Ecto neural progenitor cell (in vitro differentiated cells): ENCODE results near the gene MRGPRD.

Source experiments
- DNase-seq: peaks from one replicate; pipeline ENCODE4 v3.0.0-alpha.2; 2018; ENCODE audit warnings: low spot score

Gene MRGPRD

DNA sequence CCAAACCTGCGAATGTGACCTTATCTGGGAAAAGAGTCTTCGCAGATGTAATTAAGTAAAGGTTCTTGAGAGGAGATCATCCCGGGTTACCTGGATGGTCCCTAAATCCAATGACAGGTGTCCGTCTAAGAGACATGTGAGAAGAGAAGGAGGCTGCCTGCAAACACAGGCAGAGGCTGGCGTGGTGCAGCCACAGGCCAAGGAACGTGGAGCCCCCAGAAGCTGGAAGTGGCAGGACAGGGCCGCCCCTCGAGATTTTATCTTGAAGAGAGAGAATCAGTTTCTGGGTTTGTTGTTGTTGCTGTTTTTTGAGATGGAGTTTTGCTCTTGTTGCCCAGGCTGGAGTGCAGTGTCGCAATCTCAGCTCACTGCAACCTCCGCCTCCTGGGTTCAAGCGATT, 33.6 kb downstream of the MRGPRD start:
- DNase-seq, result no peak

DNA sequence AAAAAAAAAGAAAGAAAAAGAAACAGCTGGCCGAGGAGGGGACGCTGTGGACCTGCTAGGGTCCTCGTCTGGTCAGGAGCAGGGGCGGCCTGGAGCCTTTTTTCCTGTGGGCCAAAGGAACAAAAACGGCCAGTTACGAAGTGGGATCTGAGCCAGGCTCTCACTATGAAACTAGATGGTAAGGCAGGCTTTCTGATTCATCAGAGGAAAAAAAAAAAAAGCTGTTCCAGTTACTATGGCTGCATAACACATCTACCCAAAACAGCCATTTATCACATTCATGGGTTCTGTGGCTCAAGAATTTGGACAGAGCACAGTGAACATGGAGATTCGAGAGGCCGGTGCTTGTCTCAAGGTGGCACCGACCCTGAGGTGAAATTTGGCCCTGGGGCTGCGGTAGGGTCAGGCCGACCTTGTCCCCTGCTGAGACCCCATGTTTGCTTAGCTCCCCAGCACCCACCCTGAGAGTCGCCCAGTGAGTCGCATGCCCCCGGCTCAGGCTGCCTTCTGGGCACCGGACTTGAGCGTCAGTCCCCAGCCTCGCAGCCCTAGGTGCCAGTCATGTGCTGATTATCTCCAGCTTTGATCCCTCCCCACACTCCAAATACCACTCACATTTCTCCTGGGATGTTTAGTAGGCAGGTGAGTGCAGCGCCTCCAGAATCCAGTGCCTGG, 34.2 kb downstream of the MRGPRD start:
- DNase-seq, result no peak

DNA sequence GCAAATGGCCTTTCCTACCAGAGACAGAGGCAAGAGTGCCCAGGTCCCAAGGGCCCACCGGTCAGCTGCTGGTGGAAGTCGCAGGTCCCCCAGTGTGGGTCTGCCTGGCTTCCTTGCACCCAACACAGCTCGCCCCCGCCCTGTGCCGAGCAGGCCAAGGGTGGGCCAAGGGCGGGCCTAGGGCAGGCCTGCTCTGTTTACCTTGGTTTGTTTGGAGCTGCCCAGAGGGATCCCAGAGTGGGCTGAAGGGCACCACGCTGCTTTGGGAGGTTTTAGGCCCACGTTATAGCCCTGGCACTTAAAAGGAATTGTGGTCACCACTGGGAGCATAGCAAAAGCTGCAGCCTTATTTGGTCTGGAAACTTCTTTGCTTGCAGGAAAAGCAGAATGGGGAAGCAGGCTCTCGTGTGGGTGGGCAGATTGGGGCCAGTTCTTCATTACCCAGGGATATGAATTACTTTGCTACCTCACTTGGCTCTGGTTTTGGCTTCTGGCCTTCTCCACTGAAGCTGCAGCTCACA, 38.0 kb downstream of the MRGPRD start:
- DNase-seq, result no peak

DNA sequence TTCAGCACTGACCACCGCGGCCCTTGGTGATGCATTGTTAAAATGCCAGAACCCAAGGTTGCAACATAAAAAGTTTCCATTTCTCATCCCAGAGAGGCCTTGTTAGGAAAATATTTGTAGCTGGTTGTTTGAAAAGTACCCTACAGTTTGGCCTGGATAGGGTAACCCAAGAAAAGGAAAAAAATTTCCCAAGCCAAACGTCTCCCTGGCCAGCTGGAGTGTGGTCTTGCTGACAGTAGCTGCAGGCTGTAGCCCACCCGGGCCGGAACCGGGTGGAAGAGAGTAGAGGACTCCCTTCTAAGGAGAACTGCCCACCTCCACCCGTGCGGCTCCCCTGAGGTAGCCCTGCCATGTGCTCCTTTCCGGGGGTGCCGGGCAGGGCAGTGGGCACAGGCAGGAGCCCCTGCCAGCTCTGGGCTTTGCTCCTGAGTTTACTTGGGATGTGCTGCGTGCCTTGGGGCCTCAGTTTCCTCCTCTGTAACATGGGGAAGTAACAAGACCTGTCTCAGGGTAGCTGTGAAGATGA, 38.6 kb downstream of the MRGPRD start:
- no peak for DNase-seq

DNA sequence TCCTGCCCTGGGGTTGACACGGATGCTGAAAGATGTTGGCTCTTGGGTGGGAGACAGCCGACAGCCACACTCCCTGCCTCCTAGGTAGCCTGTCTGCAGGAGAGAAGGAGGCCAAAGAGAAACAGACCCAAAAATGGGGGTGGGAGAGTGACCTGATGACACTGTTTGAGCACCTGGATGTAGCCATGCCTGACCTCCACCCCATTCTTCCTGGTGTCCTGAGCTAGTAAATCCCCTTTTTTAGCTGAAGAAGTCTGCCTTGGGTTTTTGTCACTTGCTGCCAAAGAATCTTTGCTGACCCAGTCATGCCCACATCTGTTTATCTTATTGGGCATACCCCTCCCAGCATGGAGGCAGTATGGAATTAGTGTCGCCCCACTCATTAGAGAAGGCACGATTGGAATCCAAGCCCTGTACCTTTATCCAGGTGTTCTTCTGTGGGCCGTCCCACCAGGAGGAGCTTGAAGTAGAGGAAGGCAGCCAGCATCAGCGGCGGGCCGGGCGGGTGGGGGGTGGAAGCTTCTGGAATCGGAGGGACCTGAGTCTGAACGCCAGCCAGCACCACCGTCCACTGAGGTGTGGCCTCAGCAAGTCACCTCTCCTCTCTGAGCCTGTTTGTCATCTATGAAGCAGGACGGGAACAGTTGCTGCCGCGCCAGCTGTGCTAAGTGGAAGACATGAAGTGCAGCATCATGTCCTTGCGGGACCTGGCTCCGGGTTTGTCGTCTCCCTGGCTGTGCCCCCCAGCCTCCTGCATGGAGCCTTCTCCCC, 39.3 kb downstream of the MRGPRD start:
- no peak for DNase-seq

DNA sequence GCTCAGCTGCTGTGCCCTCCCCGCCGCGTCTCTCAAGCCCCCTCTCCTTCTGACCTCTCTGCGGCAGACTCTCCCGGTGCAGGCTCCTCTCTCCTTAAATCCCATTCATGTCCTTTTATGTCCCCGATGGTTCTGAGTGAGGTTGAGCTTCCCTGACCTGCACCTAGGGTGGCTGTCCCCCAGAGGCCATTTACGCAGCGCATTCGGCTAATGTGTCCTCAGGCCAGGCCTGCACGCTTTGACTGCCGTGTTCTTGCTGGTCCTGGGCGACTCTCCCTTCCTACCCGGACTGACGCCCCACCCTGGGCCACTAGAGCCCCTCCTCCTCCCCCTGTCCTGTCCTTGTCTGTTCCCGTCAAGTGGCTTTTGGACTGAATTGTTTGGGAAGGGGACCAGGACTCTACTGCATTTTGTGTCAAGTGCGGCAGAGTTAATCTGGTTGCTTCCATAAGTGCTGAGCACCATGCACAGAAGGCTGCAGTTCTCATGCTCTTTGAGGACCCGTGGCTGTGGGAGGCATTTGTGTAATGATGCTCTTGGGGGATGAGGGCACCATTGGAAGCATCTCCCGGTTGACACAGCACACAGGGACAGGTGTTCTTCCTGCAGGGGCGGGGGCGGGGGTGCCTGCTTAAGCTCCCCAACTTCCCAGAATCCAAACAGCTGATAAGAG, 40.0 kb downstream of the MRGPRD start:
- no peak for DNase-seq

DNA sequence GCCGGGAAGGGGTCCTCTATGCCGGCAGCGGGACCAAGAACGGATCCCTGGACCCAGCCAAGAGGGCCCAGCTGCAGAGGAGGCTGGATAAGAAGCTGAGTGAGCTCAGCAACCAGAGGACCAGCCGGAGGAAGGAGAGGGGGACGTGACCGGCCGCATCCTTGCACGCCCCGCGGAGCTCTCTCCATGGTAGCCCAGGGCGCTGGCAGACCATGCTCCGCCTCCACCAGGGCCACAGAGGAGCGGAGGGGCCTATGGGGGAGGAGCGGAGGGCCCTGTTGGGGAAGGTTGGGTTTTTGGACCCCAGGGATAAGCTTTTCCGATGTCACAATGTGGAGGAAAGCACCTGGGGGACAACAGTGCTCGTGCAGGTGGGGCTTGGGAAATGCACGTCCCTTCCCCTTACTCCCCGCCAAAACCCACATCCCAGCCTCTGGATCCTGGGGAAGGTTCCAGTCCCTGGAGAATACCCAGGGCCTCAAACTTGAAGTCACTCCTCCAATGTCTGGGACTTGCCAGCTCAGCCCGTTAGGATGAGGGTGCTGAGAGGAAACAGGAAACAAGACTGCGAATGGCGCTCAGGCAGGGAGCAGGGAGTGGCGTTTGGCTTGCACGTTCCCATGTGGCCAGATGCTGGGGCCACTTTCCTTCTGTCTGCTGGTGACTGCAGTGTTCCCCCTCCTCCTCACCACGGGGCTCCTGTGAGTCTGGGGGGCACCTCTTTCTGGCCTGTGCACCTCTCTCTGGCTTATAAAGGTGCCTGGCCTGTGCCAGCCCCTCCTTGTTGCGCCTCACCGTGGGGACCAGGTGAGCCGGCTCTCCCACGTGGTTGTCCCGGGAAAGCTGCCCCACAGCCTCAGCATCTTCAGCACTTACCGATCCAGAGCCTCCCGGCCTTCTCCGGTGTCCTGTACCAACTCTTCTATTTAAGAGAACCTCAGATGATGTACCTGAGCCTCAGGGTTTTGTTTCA, 40.9 kb downstream of the MRGPRD start:
- no peak for DNase-seq

DNA sequence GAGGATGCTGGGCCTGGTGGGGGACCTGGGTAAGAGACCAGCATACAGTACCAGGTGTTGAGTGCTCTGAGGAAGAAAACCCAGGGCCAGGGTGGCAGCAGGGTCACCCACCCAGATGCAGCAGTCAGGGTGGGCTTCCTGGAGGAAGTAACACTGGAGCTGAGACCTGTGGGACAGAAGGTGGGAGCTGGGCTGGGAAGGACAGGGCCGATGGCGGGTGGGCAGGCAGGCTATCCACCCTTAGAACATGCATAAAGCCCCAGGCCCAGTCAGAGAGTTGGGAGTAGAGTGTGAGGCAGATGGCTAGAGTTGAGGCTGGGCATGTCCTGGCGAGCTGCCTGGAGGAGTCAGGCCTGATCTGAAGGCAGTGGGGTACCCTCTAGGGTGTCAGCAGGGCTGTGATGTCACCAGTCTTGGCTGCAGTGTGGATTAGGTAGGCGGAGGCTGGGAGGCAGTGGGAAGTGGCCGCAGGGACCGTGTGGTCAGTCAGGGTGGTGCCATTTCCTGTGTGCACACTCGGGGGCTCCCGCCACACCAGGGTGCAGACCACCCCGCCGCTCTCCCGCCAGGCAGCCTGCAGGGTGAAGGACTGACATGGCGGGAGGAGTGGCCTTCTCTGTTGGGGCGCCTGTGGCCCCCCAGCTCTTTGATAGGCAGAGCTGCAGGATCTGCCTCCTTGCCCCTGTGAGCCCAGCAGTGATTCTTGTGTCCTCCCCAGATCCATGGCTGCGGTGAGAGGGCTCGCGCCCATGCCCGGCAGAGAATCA, 41.8 kb downstream of the MRGPRD start:
- DNase-seq, result no peak

DNA sequence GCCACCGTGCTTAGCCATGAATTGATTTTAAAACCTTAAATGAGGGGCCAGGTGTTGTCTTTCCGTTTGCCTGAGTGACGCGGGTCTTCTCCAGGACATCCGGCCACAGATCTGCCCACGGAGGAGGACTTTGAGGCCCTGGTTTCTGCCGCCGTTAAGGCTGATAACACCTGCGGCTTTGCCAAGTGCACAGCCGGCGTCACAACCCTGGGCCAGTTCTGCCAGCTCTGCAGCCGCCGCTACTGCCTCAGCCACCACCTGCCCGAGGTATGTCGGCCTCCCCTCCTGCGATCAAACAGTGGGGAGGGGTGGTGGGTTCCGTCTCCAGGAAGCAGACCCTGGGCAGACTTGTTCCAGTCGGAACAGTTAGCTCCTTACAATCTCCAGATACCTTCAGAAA, 42.7 kb downstream of the MRGPRD start:
- no peak for DNase-seq

DNA sequence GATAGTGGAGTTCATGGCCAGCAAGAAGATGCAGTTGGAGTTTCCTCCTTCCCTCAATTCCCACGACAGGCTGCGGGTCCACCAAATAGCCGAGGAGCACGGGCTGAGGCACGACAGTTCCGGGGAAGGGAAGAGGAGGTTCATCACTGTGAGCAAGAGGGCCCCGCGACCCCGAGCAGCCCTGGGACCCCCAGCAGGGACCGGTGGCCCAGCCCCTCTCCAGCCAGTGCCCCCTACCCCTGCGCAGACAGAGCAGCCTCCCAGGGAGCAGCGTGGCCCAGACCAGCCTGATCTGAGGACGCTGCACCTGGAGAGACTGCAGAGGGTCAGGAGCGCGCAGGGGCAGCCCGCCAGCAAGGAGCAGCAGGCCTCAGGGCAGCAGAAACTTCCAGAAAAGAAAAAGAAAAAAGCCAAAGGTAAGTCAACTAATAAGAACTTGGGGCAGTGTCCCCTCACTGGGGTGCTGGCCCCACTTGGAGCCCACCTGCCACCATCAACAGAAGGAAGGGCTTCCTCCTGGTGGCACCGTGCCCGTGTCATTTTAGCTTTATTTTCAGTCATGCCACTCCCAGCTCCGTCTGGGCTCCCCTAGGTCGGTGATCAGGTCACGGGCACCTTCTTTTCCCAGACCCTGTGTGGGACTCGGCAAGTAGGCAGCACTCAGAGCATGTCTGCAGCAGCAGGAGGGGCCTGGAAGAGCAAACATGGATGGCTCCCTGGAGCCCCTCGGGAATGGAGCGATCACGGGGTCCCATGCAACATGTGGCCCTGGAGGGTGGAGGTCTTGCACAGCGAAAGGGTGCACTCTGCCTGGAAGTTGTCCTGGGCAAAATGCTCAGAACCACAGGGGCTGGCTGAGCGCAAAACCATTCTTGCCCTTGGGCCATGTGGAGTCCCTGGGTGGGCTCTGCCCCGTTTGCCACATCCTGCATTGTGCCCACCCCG, 43.8 kb downstream of the MRGPRD start:
- DNase-seq, result no peak

DNA sequence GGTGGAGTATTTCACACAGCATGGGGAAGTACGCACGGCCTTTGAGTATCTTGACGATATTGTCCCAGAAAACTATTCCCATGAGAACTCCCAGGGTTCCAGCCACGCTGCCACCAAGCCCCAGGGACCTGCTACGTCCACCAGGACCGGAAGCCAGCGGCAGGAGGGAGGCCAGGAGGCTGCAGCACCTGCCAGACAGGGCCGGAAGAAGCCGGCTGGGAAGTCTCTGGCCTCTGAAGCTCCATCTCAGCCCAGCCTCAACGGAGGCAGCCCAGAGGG, 44.5 kb downstream of the MRGPRD start:
- DNase-seq, result no peak

DNA sequence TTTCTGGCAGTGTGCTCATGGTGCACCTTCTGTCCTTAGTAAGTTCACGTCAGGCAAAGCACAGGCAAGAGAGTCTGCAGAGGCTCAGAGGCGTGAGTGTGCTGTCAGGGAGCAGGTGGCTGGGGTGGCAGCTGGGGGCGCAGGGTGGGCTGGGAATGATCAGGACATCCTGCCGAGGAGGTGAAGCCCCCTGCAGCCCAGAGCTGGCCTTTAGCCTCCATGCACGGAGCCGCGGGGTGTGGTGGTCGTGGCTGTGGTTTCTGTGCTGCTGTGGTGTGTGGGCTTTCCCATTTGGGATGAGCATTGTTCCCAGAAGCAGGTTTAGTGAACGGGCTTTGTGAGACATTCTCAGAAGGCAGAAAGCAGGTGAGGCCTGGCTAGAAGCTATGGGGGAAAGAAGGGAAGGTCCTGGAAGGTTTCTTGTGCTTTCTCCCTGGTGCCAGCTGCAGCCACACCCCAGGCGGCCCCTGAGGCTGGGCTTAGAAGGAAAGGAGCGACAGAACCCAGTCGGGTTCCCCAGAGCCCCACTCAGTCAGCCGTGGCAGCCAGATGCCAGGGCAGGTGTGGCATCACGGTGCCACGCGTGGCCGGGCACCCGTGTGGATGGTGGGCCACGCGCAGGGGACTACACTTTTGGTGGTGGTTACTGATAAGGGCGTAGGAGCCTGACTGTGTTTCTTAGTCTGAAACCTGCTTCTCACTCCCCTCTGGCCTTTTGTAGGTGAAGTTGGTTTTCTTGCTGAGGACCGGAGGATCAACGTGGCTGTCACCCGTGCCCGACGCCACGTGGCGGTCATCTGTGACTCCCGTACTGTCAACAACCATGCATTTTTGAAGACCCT, 45.0 kb downstream of the MRGPRD start:
- DNase-seq, result no peak

DNA sequence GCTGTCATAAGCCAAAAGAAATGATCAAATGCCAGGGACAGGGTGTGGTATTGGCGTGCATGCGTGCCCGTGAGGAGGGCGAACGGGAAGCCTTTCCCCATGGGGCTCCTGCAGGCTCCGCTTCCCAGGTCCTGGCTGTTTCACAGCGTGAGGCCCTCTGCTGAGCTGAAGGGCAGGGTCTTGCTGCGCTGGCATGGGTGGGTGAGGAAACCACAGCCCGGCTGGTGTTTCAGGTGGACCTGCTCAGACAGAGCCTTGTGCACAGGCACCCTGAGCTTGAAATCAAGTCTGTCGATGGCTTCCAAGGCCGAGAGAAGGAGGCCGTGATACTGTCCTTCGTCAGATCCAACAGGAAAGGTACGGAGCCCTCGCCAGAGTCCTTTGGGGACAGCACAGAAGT, 45.7 kb downstream of the MRGPRD start:
- no peak for DNase-seq

DNA sequence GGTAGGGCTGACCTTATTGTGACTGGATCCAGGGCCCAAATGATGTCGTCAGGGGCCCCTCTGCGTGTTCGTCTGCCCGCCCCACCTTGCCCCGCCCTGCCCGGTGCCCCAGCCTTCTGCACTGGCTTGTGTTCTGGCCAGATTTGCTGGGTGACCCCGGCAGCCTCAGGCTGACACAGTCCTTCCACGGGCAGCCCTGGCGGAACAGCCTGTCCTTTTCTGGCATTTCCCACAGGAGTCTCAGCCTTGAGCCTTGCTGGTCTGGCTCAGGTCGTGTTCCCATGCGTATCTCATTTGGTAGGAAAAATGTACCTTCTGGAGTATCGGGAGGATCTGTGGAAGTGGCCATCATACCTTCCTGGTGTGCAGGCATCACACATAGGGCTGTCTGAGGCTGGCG, 46.1 kb downstream of the MRGPRD start:
- no peak for DNase-seq

DNA sequence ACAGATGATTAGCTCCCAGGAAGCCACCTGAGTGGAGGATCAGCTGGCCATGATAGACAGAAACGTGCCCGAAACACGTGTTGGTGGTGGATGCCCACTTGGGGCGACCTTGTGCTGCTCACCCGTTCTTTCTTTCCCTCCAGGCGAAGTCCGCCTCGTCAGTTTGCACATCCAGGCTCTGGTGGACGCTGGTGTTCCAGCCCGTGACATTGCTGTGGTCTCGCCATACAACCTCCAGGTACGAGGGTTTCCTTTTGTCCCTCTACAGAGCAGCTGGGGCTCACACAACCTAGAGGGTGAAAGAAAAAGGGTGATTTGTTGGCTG, 46.5 kb downstream of the MRGPRD start:
- DNase-seq, result no peak

DNA sequence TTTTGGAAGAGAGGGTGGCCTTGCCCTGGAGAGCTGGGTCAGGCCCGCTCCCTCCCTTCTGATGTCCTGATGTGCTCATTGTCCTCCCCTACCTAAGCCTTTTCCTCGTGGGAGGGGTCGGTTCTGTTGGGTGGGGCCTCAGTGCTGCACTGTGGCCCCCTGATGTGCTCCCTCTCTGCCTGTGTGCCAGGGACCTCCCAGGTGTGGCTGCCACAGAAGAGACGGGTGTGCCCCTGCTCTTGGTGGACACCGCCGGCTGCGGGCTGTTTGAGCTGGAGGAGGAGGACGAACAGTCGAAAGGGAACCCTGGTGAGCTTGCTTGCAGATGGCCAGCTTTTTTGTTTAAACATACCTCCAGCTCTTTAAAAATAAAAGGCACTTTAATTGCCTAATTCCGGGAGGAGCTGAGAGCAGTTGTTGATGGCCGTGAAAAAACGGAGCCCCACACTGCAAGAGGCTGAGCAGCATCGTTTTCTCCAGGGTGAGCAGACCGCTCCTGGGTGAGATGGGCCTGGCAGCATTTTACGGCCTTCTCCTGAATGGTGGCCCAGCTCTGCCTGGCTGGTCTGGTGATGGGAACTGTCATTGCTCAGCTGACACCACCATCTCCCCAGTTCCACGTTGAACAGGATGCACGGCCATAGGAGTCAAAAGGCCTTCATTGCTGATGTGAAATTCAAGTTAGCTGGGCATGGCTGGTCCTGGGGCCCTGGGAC, 47.0 kb downstream of the MRGPRD start:
- DNase-seq, result no peak

DNA sequence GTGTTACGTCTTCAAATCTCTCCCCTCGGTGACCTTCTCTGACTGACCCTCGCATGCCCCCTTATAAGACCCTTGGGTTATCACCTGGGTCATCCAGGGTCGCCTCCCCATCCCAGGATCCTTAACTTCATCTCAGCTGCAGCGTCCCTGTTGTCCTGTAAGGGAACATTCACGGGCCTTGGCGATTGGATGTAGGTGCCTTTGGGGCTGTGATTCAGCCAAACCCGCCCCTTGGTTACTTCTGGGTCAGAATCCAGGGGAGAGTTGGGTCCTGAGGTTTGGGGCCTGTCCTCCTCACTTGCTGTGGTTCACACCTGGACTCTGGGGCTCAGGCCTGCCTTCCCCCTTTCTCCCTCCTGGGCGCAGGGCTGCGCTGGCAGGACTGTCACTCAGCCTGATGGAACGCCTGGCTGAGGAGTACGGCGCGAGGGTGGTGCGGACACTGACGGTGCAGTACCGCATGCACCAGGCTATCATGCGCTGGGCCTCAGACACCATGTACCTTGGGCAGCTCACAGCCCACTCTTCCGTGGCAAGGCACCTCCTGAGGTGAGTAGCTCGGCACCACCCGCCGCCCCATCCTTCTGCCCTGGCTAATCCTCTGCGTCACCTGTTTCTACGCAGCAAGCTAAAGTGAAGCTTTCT, 47.7 kb downstream of the MRGPRD start:
- DNase-seq, result no peak

DNA sequence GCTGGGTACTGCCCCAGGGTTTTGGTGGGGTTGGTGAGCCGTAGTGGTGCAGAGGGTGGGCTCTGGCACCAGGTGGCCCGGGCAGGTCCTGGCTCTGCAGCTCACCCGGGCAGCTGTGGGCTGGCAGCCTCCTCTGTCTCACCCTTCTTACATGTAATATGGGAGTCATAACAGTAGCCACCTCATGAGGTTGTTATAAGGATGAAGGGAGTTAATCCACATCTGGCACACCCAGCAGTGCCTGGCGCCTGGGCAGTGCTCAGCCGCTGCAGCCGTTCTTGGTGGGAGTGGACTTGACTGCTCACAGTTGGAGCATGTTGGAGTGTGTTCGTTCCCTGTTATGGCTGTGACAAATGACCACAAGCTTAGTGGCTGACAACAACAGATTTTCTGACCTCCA, 48.4 kb downstream of the MRGPRD start:
- no peak for DNase-seq
